ENCODE results near the gene KRT36.
A peak's percentile ranks its signal among the peaks of the same experiment; 100 is the strongest.

KRT36 gene

DNA sequence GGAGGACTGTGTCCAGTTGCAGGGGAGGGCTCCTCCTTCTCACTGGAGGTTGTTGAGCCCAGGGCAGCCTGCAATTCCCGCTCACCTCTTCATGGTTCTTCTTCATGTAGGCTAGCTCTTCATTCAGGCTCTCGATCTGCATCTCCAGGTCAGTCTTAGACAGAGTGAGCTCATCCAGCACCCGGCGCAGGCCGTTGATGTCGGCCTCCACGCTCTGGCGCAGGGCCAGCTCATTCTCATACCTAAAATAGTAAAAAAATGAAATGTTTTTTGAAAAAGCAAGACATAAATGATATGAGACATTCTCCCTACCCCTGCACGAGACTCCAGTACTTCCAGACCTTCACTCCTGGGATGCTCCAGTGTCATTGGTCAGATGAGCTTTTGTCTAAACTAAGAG, 13.5 kb upstream of the KRT36 start:
- Histone ChIP-seq H3K27me3 (ENCODE audit: insufficient read depth, low read length, poor library complexity) (no peaks in the 10 kb centered on the region), H3K18ac (ENCODE audit: low read length) (no peak overlapping the region), H3K79me1 (ENCODE audit: low read length) (no peaks in the 10 kb centered on the region), H2AK5ac (ENCODE audit: low read length) (no peak overlapping the region), H3K4me2 (ENCODE audit: low read length) (no peak overlapping the region), H3K23ac (ENCODE audit: low read length) (no peak overlapping the region), H3K9ac (ENCODE audit: low read length) (no peak overlapping the region), H3K36me3 (ENCODE audit: control insufficient read depth, insufficient read depth, low read length) (no peaks in the 10 kb centered on the region), H3K4me1 (ENCODE audit: control insufficient read depth, low read depth, low read length) (peaks cover 8% of the 10 kb centered on the region), H4K8ac (ENCODE audit: low read depth, low read length) (no peak overlapping the region), H2BK5ac (ENCODE audit: low read length) (no peak overlapping the region), H4K5ac (ENCODE audit: low read length) (no peak overlapping the region), H3K27ac (ENCODE audit: low read depth, low read length) (no peak overlapping the region), H3K56ac (ENCODE audit: low read length) (no peak overlapping the region), H2BK120ac (ENCODE audit: low read depth, low read length) (no peak overlapping the region), H3K4ac (ENCODE audit: low read depth, low read length) (no peak overlapping the region), H3K4me3 (ENCODE audit: low read length) (no peak overlapping the region), H2BK15ac (replicated peaks; ENCODE audit: low read depth) (no peak overlapping the region), H3K79me2 (ENCODE audit: control insufficient read depth, insufficient read depth, low read length) (no peaks in the 10 kb centered on the region)
- DNase-seq, result no peak
- no CpG with 5 or more reads among the region's 9 CpGs for WGBS (ENCODE audit: extremely low coverage, insufficient coverage, low lambda C conversion rate)

DNA sequence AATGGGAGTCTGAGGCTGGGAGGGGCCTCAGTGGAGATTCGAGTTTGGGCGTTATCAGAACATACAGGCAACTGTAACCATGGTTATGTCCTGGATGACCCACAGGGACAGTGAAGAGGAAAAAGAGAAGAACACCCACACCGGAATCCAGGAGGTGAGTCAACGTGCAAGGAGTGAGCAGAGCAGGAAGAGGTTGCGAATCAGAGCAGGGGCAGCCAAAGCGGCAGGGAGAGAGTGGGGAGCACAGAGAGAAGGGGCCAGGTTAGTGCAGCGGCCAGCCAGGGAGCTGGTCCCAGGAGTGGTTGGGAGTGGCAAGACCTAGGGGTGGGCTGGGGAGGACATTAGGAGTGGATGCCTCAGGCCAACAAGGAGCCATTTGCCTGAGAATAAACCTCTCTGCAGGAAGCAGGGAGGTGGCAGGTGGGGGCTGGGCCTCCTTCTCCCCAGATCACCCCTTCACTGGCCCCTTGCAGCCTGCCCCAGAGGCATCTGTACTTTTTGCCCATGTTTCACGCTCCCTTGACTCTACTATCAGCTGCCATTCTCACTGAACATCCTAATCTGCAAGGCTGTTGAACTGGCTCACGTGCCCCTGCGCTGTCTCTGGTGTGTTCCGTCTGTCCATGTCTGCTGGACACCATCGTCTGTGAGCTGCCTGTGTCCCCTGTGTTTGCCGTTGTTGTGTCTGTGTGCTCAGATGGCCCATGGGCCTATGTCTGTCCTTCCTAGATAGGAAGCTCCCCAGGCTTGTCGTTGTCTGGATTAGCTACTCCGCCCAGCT, 10.6 kb upstream of the KRT36 start:
- no peak overlapping the region for H2AK5ac ChIP-seq (ENCODE audit: low read length)
- no peak overlapping the region for H3K4me2 ChIP-seq (ENCODE audit: low read length)
- H3K4me1 ChIP-seq (ENCODE audit: control insufficient read depth, low read depth, low read length), result peaks cover 11% of the 10 kb centered on the region
- H4K8ac ChIP-seq (ENCODE audit: low read depth, low read length), result no peak overlapping the region
- no peak overlapping the region for H4K5ac ChIP-seq (ENCODE audit: low read length)
- H3K23ac ChIP-seq (ENCODE audit: low read length), result peak overlapping the region; percentile 75
- no peaks in the 10 kb centered on the region for H3K36me3 ChIP-seq (ENCODE audit: control insufficient read depth, insufficient read depth, low read length)
- H3K9ac ChIP-seq (ENCODE audit: low read length), result no peak overlapping the region
- H3K4me3 ChIP-seq (ENCODE audit: low read length), result no peak overlapping the region
- H3K18ac ChIP-seq (ENCODE audit: low read length), result no peak overlapping the region
- peak overlapping the region; percentile 28 for H3K56ac ChIP-seq (ENCODE audit: low read length)
- no peak overlapping the region for H3K27ac ChIP-seq (ENCODE audit: low read depth, low read length)
- no peak overlapping the region for H3K4ac ChIP-seq (ENCODE audit: low read depth, low read length)
- H2BK120ac ChIP-seq (ENCODE audit: low read depth, low read length), result no peak overlapping the region
- no peaks in the 10 kb centered on the region for H3K79me2 ChIP-seq (ENCODE audit: control insufficient read depth, insufficient read depth, low read length)
- WGBS (ENCODE audit: extremely low coverage, insufficient coverage, low lambda C conversion rate), result no CpG with 5 or more reads among the region's 15 CpGs
- H2BK5ac ChIP-seq (ENCODE audit: low read length), result no peak overlapping the region
- H3K79me1 ChIP-seq (ENCODE audit: low read length), result no peaks in the 10 kb centered on the region
- no peaks in the 10 kb centered on the region for H3K27me3 ChIP-seq (ENCODE audit: insufficient read depth, low read length, poor library complexity)
- H2BK15ac ChIP-seq (replicated peaks; ENCODE audit: low read depth), result no peak overlapping the region
- peak; percentile 63 for DNase-seq

GRCh38 chr17:41499714-41500113, 10.0 kb upstream of the KRT36 start:
- no peak overlapping the region for H2BK5ac ChIP-seq (ENCODE audit: low read length)
- no peak overlapping the region for H3K4ac ChIP-seq (ENCODE audit: low read depth, low read length)
- H2BK120ac ChIP-seq (ENCODE audit: low read depth, low read length), result no peak overlapping the region
- DNase-seq, result no peak
- no peaks in the 10 kb centered on the region for H3K79me2 ChIP-seq (ENCODE audit: control insufficient read depth, insufficient read depth, low read length)
- no peak overlapping the region for H3K27ac ChIP-seq (ENCODE audit: low read depth, low read length)
- H3K23ac ChIP-seq (ENCODE audit: low read length), result no peak overlapping the region
- no peak overlapping the region for H3K18ac ChIP-seq (ENCODE audit: low read length)
- no peak overlapping the region for H3K9ac ChIP-seq (ENCODE audit: low read length)
- no peak overlapping the region for H3K4me2 ChIP-seq (ENCODE audit: low read length)
- no peaks in the 10 kb centered on the region for H3K27me3 ChIP-seq (ENCODE audit: insufficient read depth, low read length, poor library complexity)
- H3K4me1 ChIP-seq (ENCODE audit: control insufficient read depth, low read depth, low read length), result peaks cover 11% of the 10 kb centered on the region
- H4K5ac ChIP-seq (ENCODE audit: low read length), result no peak overlapping the region
- H2BK15ac ChIP-seq (replicated peaks; ENCODE audit: low read depth), result no peak overlapping the region
- H2AK5ac ChIP-seq (ENCODE audit: low read length), result no peak overlapping the region
- H3K36me3 ChIP-seq (ENCODE audit: control insufficient read depth, insufficient read depth, low read length), result no peaks in the 10 kb centered on the region
- no peak overlapping the region for H3K4me3 ChIP-seq (ENCODE audit: low read length)
- no peak overlapping the region for H4K8ac ChIP-seq (ENCODE audit: low read depth, low read length)
- H3K56ac ChIP-seq (ENCODE audit: low read length), result no peak overlapping the region
- no CpG with 5 or more reads among the region's 5 CpGs for WGBS (ENCODE audit: extremely low coverage, insufficient coverage, low lambda C conversion rate)
- H3K79me1 ChIP-seq (ENCODE audit: low read length), result no peaks in the 10 kb centered on the region

DNA sequence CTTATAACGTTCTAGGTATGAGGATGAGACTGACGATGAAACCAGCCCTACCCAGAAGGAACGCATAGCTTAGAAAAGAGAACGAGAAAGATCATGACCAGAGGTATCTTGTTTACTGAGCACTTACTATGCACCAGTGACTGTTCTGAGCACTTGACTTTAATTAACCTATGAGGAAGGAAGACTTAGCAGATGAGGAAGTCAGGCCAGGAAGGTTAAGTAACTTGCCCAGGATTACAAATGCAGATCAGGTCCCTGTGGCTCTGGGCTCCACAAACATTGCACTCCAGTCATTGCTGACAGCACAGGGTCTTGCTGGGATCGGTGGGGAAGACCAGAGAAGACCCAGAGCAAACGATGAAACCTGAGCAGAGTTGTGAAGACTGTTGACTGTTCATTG, 8.6 kb upstream of the KRT36 start:
- Histone ChIP-seq H3K9ac (ENCODE audit: low read length) (no peak overlapping the region), H3K4me1 (ENCODE audit: control insufficient read depth, low read depth, low read length) (peaks cover 11% of the 10 kb centered on the region), H4K8ac (ENCODE audit: low read depth, low read length) (no peak overlapping the region), H4K5ac (ENCODE audit: low read length) (no peak overlapping the region), H3K27me3 (ENCODE audit: insufficient read depth, low read length, poor library complexity) (no peaks in the 10 kb centered on the region), H3K4me3 (ENCODE audit: low read length) (no peak overlapping the region), H3K23ac (ENCODE audit: low read length) (no peak overlapping the region), H3K79me1 (ENCODE audit: low read length) (no peaks in the 10 kb centered on the region), H3K36me3 (ENCODE audit: control insufficient read depth, insufficient read depth, low read length) (no peaks in the 10 kb centered on the region), H2AK5ac (ENCODE audit: low read length) (no peak overlapping the region), H3K56ac (ENCODE audit: low read length) (no peak overlapping the region), H3K79me2 (ENCODE audit: control insufficient read depth, insufficient read depth, low read length) (no peaks in the 10 kb centered on the region), H3K4me2 (ENCODE audit: low read length) (no peak overlapping the region), H2BK15ac (replicated peaks; ENCODE audit: low read depth) (no peak overlapping the region), H3K18ac (ENCODE audit: low read length) (no peak overlapping the region), H2BK5ac (ENCODE audit: low read length) (no peak overlapping the region), H3K4ac (ENCODE audit: low read depth, low read length) (no peak overlapping the region), H2BK120ac (ENCODE audit: low read depth, low read length) (no peak overlapping the region), H3K27ac (ENCODE audit: low read depth, low read length) (no peak overlapping the region)
- DNase-seq, result no peak
- WGBS (ENCODE audit: extremely low coverage, insufficient coverage, low lambda C conversion rate), result no CpG with 5 or more reads among the region's 6 CpGs

DNA sequence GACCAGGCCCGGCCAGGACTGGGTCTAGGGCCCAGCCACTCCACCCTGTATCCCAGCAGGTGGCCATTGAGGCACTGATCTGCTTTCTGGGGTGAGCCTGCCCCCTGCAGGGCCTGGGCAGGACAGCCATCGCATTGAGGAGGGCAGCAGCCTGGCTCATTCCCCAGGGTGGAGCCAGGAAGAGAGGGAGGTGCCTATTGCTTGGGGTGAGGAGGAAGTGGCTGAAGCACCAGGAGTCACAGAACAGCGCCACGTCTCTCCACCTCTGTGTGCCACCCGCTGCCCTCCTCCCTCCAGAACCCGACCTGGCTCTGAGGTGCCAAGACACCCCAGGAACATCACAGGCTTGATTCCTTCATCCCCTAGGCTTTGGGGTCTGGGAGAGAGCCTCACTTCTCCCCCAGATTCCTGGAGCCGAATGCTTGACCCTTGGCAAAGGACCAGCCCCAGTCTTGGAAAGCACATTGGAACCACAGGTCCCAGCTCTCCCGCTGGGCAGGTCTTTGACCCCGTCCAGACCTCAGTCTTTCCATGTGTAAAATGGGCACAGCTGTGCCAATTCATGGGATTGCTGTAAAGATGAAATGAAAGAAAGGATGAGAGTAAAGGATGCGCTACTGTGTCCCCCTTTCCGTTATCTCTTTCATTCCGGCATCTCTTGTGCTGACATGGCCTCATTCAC, 7.2 kb upstream of the KRT36 start:
- WGBS (ENCODE audit: extremely low coverage, insufficient coverage, low lambda C conversion rate), result no CpG with 5 or more reads among the region's 12 CpGs
- Histone ChIP-seq H3K79me1 (ENCODE audit: low read length) (no peaks in the 10 kb centered on the region), H2BK5ac (ENCODE audit: low read length) (no peak overlapping the region), H3K79me2 (ENCODE audit: control insufficient read depth, insufficient read depth, low read length) (no peaks in the 10 kb centered on the region), H4K8ac (ENCODE audit: low read depth, low read length) (no peak overlapping the region), H3K4me3 (ENCODE audit: low read length) (no peak overlapping the region), H2BK120ac (ENCODE audit: low read depth, low read length) (no peak overlapping the region), H3K9ac (ENCODE audit: low read length) (no peak overlapping the region), H3K27me3 (ENCODE audit: insufficient read depth, low read length, poor library complexity) (no peaks in the 10 kb centered on the region), H2AK5ac (ENCODE audit: low read length) (peak overlapping the region; percentile 74), H3K4me2 (ENCODE audit: low read length) (no peak overlapping the region), H3K4ac (ENCODE audit: low read depth, low read length) (no peak overlapping the region), H3K18ac (ENCODE audit: low read length) (no peak overlapping the region), H3K27ac (ENCODE audit: low read depth, low read length) (no peak overlapping the region), H3K4me1 (ENCODE audit: control insufficient read depth, low read depth, low read length) (peaks cover 11% of the 10 kb centered on the region), H3K56ac (ENCODE audit: low read length) (peak overlapping the region; percentile 67), H4K5ac (ENCODE audit: low read length) (peak overlapping the region; percentile 79), H3K36me3 (ENCODE audit: control insufficient read depth, insufficient read depth, low read length) (no peaks in the 10 kb centered on the region), H2BK15ac (replicated peaks; ENCODE audit: low read depth) (no peak overlapping the region), H3K23ac (ENCODE audit: low read length) (no peak overlapping the region)
- DNase-seq, result peak; percentile 93
